ENCODE measurements around the gene CARNS1.

CARNS1 gene

DNA sequence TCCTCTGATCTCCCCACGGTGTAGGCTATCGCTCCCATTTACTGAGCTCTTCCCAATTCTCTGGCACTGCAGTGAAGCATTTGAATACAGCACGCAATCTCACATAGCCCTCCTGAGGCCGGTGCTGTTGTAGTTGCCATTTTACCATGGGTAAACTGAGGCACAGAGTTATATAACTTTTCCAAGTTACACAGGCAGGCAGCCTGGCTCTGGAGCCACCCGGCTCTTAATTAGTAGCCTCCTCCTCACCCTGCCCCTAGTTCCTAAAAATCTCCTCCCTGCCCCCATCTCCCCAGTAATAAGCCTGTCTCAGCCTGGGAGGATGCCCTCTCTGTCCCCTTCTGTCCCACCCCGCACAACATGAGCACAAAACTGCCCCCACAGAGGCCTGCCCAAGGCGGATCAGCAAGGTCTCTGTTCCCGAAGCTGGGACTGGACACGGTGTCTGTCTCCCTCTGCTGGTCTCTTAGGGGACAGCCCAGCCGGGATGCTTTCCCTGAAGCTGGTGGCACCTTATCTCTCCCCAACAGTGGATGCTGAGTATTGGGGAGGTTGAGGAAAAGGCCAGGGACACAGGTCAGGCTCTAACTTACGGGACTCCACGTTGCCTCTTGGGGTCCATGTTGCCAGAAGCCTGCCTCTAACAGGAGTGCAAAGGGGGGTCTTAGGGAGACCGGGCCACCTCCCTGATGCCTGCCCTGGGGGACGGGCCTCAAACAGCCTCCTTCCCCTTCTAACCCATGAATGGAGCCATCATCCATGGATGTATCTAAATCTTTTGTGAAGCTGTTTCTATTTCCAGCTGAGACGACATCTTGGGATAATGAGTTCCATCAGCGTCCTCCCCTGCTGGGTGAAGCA is 33.0 kb upstream of the CARNS1 start:
- Histone ChIP-seq H3K36me3 (ENCODE audit: control insufficient read depth, insufficient read depth, low read length) (no peaks in the 10 kb centered on the region), H3K9ac (no peak overlapping the region), H3K27ac (no peak overlapping the region), H3K4me3 (ENCODE audit: low read depth, low read length) (no peak overlapping the region), H3K79me2 (no peaks in the 10 kb centered on the region), H3K9me3 (ENCODE audit: control insufficient read depth, low read length) (no peaks in the 10 kb centered on the region), H2AFZ (no peak overlapping the region), H3K4me1 (no peaks in the 10 kb centered on the region), H3K4me2 (ENCODE audit: low read length) (no peak overlapping the region), H3K27me3 (ENCODE audit: control insufficient read depth, insufficient read depth, low read length) (no peaks in the 10 kb centered on the region)
- TF ChIP-seq, protein P1, sequence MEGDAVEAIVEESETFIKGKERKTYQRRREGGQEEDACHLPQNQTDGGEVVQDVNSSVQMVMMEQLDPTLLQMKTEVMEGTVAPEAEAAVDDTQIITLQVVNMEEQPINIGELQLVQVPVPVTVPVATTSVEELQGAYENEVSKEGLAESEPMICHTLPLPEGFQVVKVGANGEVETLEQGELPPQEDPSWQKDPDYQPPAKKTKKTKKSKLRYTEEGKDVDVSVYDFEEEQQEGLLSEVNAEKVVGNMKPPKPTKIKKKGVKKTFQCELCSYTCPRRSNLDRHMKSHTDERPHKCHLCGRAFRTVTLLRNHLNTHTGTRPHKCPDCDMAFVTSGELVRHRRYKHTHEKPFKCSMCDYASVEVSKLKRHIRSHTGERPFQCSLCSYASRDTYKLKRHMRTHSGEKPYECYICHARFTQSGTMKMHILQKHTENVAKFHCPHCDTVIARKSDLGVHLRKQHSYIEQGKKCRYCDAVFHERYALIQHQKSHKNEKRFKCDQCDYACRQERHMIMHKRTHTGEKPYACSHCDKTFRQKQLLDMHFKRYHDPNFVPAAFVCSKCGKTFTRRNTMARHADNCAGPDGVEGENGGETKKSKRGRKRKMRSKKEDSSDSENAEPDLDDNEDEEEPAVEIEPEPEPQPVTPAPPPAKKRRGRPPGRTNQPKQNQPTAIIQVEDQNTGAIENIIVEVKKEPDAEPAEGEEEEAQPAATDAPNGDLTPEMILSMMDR (IDR thresholded peaks at IDR 0.05) = peak; percentile 89

DNA sequence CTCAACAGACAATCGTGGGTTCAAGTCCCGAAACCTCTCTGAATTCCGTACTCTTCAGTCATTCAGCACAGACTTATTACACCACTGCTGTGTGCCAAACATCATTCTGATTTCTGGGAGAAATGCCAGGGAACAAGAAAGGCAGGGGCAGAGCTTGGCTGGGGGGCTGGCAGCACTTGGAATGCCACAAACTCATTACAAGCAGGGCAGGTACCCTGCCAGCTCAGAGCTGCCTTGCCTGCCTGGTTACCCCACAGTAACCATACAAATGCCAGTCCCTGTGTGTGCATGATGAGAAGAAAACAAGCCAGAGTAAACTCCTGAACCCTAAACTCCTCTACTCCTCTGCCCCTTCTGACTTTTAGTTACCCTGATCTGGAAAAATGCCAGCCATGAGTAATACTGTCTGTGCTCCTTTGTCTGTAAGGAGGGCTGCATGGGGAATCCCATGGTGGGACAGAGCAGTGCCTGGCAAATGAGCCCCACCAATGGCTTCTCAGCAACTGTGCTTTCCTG is 30.6 kb upstream of the CARNS1 start:
- Histone ChIP-seq H3K9me3 (ENCODE audit: control insufficient read depth, low read length) (no peaks in the 10 kb centered on the region), H2AFZ (no peak overlapping the region), H3K27ac (no peak overlapping the region), H3K27me3 (ENCODE audit: control insufficient read depth, insufficient read depth, low read length) (no peaks in the 10 kb centered on the region), H3K4me3 (ENCODE audit: low read depth, low read length) (no peak overlapping the region), H3K79me2 (no peaks in the 10 kb centered on the region), H3K4me2 (ENCODE audit: low read length) (no peak overlapping the region), H3K4me1 (no peaks in the 10 kb centered on the region), H3K9ac (no peak overlapping the region), H3K36me3 (ENCODE audit: control insufficient read depth, insufficient read depth, low read length) (no peaks in the 10 kb centered on the region)
- TF ChIP-seq, protein P1 (IDR thresholded peaks at IDR 0.05) = no peak

DNA sequence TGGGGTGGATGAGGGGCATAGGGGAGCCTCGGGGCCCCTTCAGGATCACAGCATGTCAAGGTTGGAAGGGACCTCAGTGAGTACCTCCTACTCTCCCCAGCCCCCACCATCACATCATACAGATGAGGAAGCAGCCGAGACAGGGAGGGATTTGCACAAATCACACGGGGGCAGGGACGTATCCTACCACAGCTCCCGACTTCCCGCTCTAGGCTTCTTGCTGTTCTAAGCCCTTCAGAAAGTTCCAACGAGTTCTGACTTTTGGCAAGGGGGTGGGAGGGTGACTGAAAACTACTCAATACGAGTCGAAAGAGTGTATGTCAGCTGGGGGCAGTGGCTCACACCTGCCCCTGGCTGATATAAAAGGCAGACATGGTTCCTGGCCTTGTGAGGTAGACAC is 28.4 kb upstream of the CARNS1 start:
- Histone ChIP-seq H3K36me3 (ENCODE audit: control insufficient read depth, insufficient read depth, low read length) (no peaks in the 10 kb centered on the region), H2AFZ (no peak overlapping the region), H3K9ac (no peak overlapping the region), H3K4me3 (ENCODE audit: low read depth, low read length) (no peak overlapping the region), H3K4me1 (no peaks in the 10 kb centered on the region), H3K27ac (no peak overlapping the region), H3K79me2 (no peaks in the 10 kb centered on the region), H3K4me2 (ENCODE audit: low read length) (no peak overlapping the region), H3K27me3 (ENCODE audit: control insufficient read depth, insufficient read depth, low read length) (no peaks in the 10 kb centered on the region), H3K9me3 (ENCODE audit: control insufficient read depth, low read length) (no peaks in the 10 kb centered on the region)
- TF ChIP-seq, protein P1 (IDR thresholded peaks at IDR 0.05) = no peak

DNA sequence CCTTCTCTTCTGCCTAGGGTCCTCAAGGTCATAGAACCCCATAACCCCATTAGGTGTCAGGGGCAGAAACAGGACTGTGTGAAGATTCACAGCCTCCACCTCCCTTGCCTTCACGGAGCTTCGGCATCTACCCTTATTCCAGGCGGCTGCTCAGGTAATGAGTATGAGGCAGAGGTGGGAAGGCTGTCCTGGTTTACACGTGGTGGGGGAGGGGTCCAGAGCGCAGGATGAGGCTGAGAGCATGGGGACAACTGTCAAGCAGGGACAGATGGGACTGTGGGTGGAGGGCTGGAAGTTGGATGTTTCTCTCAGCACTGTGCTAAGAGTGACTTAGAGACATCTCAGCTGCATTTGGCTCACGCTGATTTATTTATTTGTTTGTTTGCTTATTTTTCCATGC is 28.0 kb upstream of the CARNS1 start:
- no peaks in the 10 kb centered on the region for H3K27me3 ChIP-seq (ENCODE audit: control insufficient read depth, insufficient read depth, low read length)
- no peaks in the 10 kb centered on the region for H3K36me3 ChIP-seq (ENCODE audit: control insufficient read depth, insufficient read depth, low read length)
- TF ChIP-seq, protein P1 (IDR thresholded peaks at IDR 0.05) = no peak
- no peaks in the 10 kb centered on the region for H3K4me1 ChIP-seq
- H3K79me2 ChIP-seq = no peaks in the 10 kb centered on the region
- H3K9me3 ChIP-seq (ENCODE audit: control insufficient read depth, low read length) = no peaks in the 10 kb centered on the region
- H3K4me2 ChIP-seq (ENCODE audit: low read length) = no peak overlapping the region
- H3K9ac ChIP-seq = no peak overlapping the region
- H3K27ac ChIP-seq = no peak overlapping the region
- no peak overlapping the region for H3K4me3 ChIP-seq (ENCODE audit: low read depth, low read length)
- H2AFZ ChIP-seq = no peak overlapping the region

DNA sequence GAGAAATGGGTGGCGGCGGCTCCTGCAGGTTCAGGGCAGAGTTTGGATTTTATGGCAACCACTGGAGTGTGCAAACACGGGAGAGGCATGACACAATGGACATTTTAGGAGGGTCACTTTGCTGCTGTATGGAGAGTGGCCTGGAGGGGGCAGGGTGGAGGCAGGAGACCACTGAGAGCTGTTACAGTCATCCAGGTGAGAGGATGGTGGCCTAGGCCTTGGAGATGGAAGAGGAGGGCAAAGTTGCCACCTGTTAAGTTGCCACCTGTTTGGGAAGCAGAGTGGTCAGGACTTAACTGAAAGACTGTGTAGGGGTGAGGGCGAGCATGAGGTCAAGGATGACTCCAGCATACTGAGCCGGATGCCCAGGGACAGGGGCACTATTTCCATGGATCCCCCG is 26.0 kb upstream of the CARNS1 start:
- TF ChIP-seq, protein P1 (IDR thresholded peaks at IDR 0.05) = peak; percentile 26
- no peaks in the 10 kb centered on the region for H3K9me3 ChIP-seq (ENCODE audit: control insufficient read depth, low read length)
- no peaks in the 10 kb centered on the region for H3K27me3 ChIP-seq (ENCODE audit: control insufficient read depth, insufficient read depth, low read length)
- no peaks in the 10 kb centered on the region for H3K79me2 ChIP-seq
- H3K4me1 ChIP-seq = no peaks in the 10 kb centered on the region
- no peak overlapping the region for H3K4me3 ChIP-seq (ENCODE audit: low read depth, low read length)
- no peak overlapping the region for H2AFZ ChIP-seq
- no peak overlapping the region for H3K27ac ChIP-seq
- H3K9ac ChIP-seq = no peak overlapping the region
- no peaks in the 10 kb centered on the region for H3K36me3 ChIP-seq (ENCODE audit: control insufficient read depth, insufficient read depth, low read length)
- H3K4me2 ChIP-seq (ENCODE audit: low read length) = no peak overlapping the region

All from parathyroid adenoma (tissue), 2 donors.